SK-N-SH (cell line): ENCODE measurements around the gene ZNF148. TPM values are rescaled to one million over a fixed set of nuclear protein-coding genes. Genes with fewer than 3 reads are reported as not detected.

Experiments used
- CTCF ChIA-PET: fragments of 300-600, 350-600 bp; formaldehyde crosslinking; extraction: SDS; loops from one replicate; lab custom pipeline; 2021; lab: Yijun Ruan, JAX
- POLR2A ChIA-PET: fragments of 350-600 bp; sonication (Branson Sonifier 250); formaldehyde crosslinking; extraction: SDS; loops from one replicate; lab custom pipeline; 2020; ENCODE audit warnings: antibody characterized with exemption, inconsistent platforms; lab: Yijun Ruan, JAX
- DNase-seq: peaks from one replicate; pipeline ENCODE4 v3.0.0; 2012
- H2AFZ ChIP-seq: fragments of 200-600 bp; sonication (generic); 2 replicates; pipeline ENCODE4 v1.8.1; 2016; ENCODE audit warnings: antibody characterized with exemption, mild to moderate bottlenecking, low read depth
- H3F3A ChIP-seq: fragments of 200-600 bp; sonication (generic); replicated peaks from 2 replicates; pipeline ENCODE3; 2016; ENCODE audit warnings: antibody characterized with exemption, mild to moderate bottlenecking; ENCODE audit not compliant: insufficient read depth
- H3K27ac ChIP-seq, 2 experiments: fragments of 200-500 bp in 1 of 2; fragments of 200-600 bp in 1 of 2; sonication (Bioruptor generic) in 1 of 2; sonication (generic), shearing (Covaris generic) in 1 of 2; 2 replicates each; pipeline versions ENCODE4 v1.5.1 to v1.6.1; 2014 to 2016; ENCODE audit warnings: low read depth in 2 of 2, inconsistent platforms in 1 of 2, low read length in 1 of 2, mild to moderate bottlenecking in 1 of 2, mixed read lengths in 1 of 2
- H3K27me3 ChIP-seq: fragments of 200-600 bp; sonication (generic), shearing (Covaris generic); 2 replicates; pipeline ENCODE4 v1.6.1; 2016; ENCODE audit warnings: mixed run types; ENCODE audit not compliant: insufficient read depth
- H3K36me3 ChIP-seq, 2 experiments: fragments of 200-500 bp in 1 of 2; fragments of 200-600 bp in 1 of 2; sonication (Bioruptor generic) in 1 of 2; sonication (generic) in 1 of 2; replicated peaks in 1 of 2; 2 replicates each; pipeline versions ENCODE3 to v1.5.1; 2014 to 2016; ENCODE audit warnings: low read length in 1 of 2, mild to moderate bottlenecking in 1 of 2; ENCODE audit not compliant: insufficient read depth in 2 of 2, control insufficient read depth in 1 of 2
- H3K4me1 ChIP-seq, 2 experiments: fragments of 200-500 bp in 1 of 2; fragments of 200-600 bp in 1 of 2; sonication (Bioruptor generic) in 1 of 2; sonication (generic), shearing (Covaris generic) in 1 of 2; 2 replicates each; pipeline versions ENCODE4 v1.5.1 to v1.6.1; 2014 to 2016; ENCODE audit warnings: low read depth in 1 of 2, low read length in 1 of 2, mixed run types in 1 of 2; ENCODE audit not compliant: insufficient read depth in 2 of 2, control insufficient read depth in 1 of 2
- H3K4me2 ChIP-seq: fragments of 200-600 bp; sonication (generic), shearing (Covaris generic); 2 replicates; pipeline ENCODE4 v1.6.1; 2017; ENCODE audit warnings: mixed run types
- H3K4me3 ChIP-seq, 2 experiments: fragments of 200-500 bp in 1 of 2; fragments of 200-600 bp in 1 of 2; sonication (Bioruptor generic) in 1 of 2; sonication (generic), shearing (Covaris generic) in 1 of 2; 2 replicates each; pipeline versions ENCODE4 v1.5.1 to v1.8.1; 2014 to 2016; ENCODE audit warnings: low read depth in 2 of 2, inconsistent platforms in 1 of 2, low read length in 1 of 2, mild to moderate bottlenecking in 1 of 2, mixed read lengths in 1 of 2, moderate library complexity in 1 of 2
- H3K79me2 ChIP-seq: fragments of 200-600 bp; sonication (generic); 2 replicates; pipeline ENCODE4 v1.8.1; 2017; ENCODE audit warnings: mild to moderate bottlenecking; ENCODE audit not compliant: insufficient read depth
- H3K9ac ChIP-seq: fragments of 200-600 bp; sonication (generic); 2 replicates; pipeline ENCODE4 v1.6.1; 2017; ENCODE audit warnings: mixed run types
- H3K9me2 ChIP-seq: fragments of 200-600 bp; sonication (generic); 2 replicates; pipeline ENCODE4 v1.6.1; 2017; ENCODE audit warnings: mixed run types
- H3K9me3 ChIP-seq: fragments of 200-600 bp; sonication (generic); 2 replicates; pipeline ENCODE4 v1.6.1; 2017; ENCODE audit warnings: mixed run types, mild to moderate bottlenecking, moderate library complexity
- H4K20me1 ChIP-seq: fragments of 200-600 bp; sonication (generic); 2 replicates; pipeline ENCODE4 v1.6.1; 2017; ENCODE audit warnings: mild to moderate bottlenecking, mixed run types; ENCODE audit not compliant: insufficient read depth
- CHD2 ChIP-seq: fragments of 150-350 bp; IDR thresholded peaks from 2 replicates; pipeline ENCODE4 v1.6.1; 2018; ENCODE audit warnings: low read length; ENCODE audit not compliant: partially characterized antibody
- CTCF ChIP-seq: fragments of 200-600 bp; sonication (generic); IDR thresholded peaks from 2 replicates; pipeline ENCODE4 v1.6.1; 2017; ENCODE audit warnings: antibody characterized with exemption, mild to moderate bottlenecking, moderate library complexity
- EZH2phosphoT487 ChIP-seq: fragments of 200-600 bp; sonication (generic); IDR thresholded peaks from 2 replicates; pipeline ENCODE4 v1.6.1; 2017; ENCODE audit warnings: low read depth, mixed run types, mild to moderate bottlenecking, antibody characterized with exemption, moderate library complexity, borderline replicate concordance
- GABPA ChIP-seq: IDR thresholded peaks from 2 replicates; pipeline ENCODE4 v1.4.0; 2012; ENCODE audit warnings: low read depth, mild to moderate bottlenecking
- GATA2 ChIP-seq: sonication (generic); formaldehyde crosslinking; IDR thresholded peaks from 2 replicates; pipeline ENCODE4 v1.5.0; 2020; ENCODE audit warnings: mild to moderate bottlenecking, missing genetic modification reagents
- IRF3 ChIP-seq: fragments of 150-350 bp; IDR thresholded peaks from 2 replicates; pipeline ENCODE4 v1.6.1; 2016; ENCODE audit warnings: mild to moderate bottlenecking, low read depth, low read length
- MAX ChIP-seq: IDR thresholded peaks from 2 replicates; pipeline ENCODE4 v1.4.0; 2012; ENCODE audit warnings: low read depth
- NFIC ChIP-seq: IDR thresholded peaks from 2 replicates; pipeline ENCODE4 v1.4.0; 2012; ENCODE audit warnings: borderline replicate concordance
- NRF1 ChIP-seq: IDR thresholded peaks from 2 replicates; pipeline ENCODE4 v1.6.1; 2012; ENCODE audit warnings: low read depth, mild to moderate bottlenecking, low read length
- POLR2AphosphoS5 ChIP-seq: IDR thresholded peaks from 2 replicates; pipeline ENCODE4 v1.6.1; 2012; ENCODE audit warnings: low read depth, low read length
- RAD21 ChIP-seq: IDR thresholded peaks from 2 replicates; pipeline ENCODE4 v1.6.1; 2012; ENCODE audit warnings: mild to moderate bottlenecking, low read length
- RFX5 ChIP-seq: IDR thresholded peaks from 2 replicates; pipeline ENCODE4 v1.6.1; 2012; ENCODE audit warnings: mild to moderate bottlenecking, improper control_type of control experiment, low read length
- SIN3A ChIP-seq: IDR thresholded peaks from 2 replicates; pipeline ENCODE4 v1.6.1; 2012; ENCODE audit warnings: low read depth, mild to moderate bottlenecking, low read length, moderate library complexity, borderline replicate concordance
- SMC3 ChIP-seq: IDR thresholded peaks from 2 replicates; pipeline ENCODE4 v1.6.1; 2012; ENCODE audit warnings: low read depth, low read length, improper control_type of control experiment
- TCF12 ChIP-seq: IDR thresholded peaks from 2 replicates; pipeline ENCODE4 v1.4.0; 2012
- TEAD4 ChIP-seq: IDR thresholded peaks from 2 replicates; pipeline ENCODE4 v1.4.0; 2012; ENCODE audit warnings: mild to moderate bottlenecking, borderline replicate concordance; ENCODE audit not compliant: insufficient read depth
- ZBTB33 ChIP-seq: IDR thresholded peaks from 2 replicates; pipeline ENCODE4 v1.4.0; 2012; ENCODE audit warnings: low read depth, borderline replicate concordance
- WGBS: methylation state at CpG from one replicate; pipeline ENCODE4 v1.1.6; 2017; ENCODE audit warnings: low lambda C conversion rate; 5-methylcytosine and 5-hydroxymethylcytosine counted together
- polyA plus RNA-seq, 3 experiments: library from polyadenylated mRNA; depleted of rRNA; stranded (reverse); fragments of >200 nt; gene quantifications; 2 replicates each; pipeline ENCODE4 v1.2.3, GENCODE V29; 2012
- TF ChIP-seq, protein P1 (sequence below): IDR thresholded peaks from 2 replicates; pipeline ENCODE4; 2012
- TF ChIP-seq, protein P2 (sequence below): fragments of 150-350 bp; IDR thresholded peaks from 2 replicates; pipeline ENCODE4 v1.6.1; 2017; ENCODE audit warnings: antibody characterized with exemption, low read length, low read depth, borderline replicate concordance
- TF ChIP-seq, protein P3 (sequence below): IDR thresholded peaks from 2 replicates; pipeline ENCODE4 v1.6.1; 2012; ENCODE audit warnings: mild to moderate bottlenecking, low read depth, low read length, moderate library complexity

ZNF148 gene
- polyA plus RNA-seq, 1 of the 3 experiments (the other 2 are of a cell fraction), result 5.1 TPM

GRCh38 chr3:125340121-125340520 lies 35.0 kb downstream of the ZNF148 start:
- H3K9me3 ChIP-seq, result peaks cover 14% of the 10 kb centered on the region; the same call in 1 of the 2 replicates
- no peak for TF ChIP-seq CHD2
- TF ChIP-seq, protein P1, sequence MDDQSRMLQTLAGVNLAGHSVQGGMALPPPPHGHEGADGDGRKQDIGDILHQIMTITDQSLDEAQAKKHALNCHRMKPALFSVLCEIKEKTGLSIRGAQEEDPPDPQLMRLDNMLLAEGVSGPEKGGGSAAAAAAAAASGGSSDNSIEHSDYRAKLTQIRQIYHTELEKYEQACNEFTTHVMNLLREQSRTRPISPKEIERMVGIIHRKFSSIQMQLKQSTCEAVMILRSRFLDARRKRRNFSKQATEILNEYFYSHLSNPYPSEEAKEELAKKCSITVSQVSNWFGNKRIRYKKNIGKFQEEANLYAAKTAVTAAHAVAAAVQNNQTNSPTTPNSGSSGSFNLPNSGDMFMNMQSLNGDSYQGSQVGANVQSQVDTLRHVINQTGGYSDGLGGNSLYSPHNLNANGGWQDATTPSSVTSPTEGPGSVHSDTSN, result no peak
- TF ChIP-seq TCF12, result no peak
- no peak for TF ChIP-seq GATA2 (CRISPR knock-in tag)
- TF ChIP-seq IRF3, result no peak
- TF ChIP-seq SMC3, result no peak
- TF ChIP-seq POLR2AphosphoS5, result no peak
- TF ChIP-seq RFX5, result no peak
- TF ChIP-seq EZH2phosphoT487, result no peak
- TF ChIP-seq, protein P2, sequence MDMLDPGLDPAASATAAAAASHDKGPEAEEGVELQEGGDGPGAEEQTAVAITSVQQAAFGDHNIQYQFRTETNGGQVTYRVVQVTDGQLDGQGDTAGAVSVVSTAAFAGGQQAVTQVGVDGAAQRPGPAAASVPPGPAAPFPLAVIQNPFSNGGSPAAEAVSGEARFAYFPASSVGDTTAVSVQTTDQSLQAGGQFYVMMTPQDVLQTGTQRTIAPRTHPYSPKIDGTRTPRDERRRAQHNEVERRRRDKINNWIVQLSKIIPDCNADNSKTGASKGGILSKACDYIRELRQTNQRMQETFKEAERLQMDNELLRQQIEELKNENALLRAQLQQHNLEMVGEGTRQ, result no peak
- no peak for TF ChIP-seq GABPA
- TF ChIP-seq SIN3A, result no peak
- no peak for TF ChIP-seq TEAD4
- TF ChIP-seq RAD21, result no peak
- TF ChIP-seq MAX, result no peak
- no peak for TF ChIP-seq CTCF
- TF ChIP-seq, protein P3, sequence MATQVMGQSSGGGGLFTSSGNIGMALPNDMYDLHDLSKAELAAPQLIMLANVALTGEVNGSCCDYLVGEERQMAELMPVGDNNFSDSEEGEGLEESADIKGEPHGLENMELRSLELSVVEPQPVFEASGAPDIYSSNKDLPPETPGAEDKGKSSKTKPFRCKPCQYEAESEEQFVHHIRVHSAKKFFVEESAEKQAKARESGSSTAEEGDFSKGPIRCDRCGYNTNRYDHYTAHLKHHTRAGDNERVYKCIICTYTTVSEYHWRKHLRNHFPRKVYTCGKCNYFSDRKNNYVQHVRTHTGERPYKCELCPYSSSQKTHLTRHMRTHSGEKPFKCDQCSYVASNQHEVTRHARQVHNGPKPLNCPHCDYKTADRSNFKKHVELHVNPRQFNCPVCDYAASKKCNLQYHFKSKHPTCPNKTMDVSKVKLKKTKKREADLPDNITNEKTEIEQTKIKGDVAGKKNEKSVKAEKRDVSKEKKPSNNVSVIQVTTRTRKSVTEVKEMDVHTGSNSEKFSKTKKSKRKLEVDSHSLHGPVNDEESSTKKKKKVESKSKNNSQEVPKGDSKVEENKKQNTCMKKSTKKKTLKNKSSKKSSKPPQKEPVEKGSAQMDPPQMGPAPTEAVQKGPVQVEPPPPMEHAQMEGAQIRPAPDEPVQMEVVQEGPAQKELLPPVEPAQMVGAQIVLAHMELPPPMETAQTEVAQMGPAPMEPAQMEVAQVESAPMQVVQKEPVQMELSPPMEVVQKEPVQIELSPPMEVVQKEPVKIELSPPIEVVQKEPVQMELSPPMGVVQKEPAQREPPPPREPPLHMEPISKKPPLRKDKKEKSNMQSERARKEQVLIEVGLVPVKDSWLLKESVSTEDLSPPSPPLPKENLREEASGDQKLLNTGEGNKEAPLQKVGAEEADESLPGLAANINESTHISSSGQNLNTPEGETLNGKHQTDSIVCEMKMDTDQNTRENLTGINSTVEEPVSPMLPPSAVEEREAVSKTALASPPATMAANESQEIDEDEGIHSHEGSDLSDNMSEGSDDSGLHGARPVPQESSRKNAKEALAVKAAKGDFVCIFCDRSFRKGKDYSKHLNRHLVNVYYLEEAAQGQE, result no peak
- no peak for TF ChIP-seq ZBTB33
- no peak for TF ChIP-seq NFIC
- TF ChIP-seq NRF1, result no peak
- no peak overlapping the region for H3K4me3 ChIP-seq
- DNase-seq, result no peak
- no peak overlapping the region for H3K9ac ChIP-seq
- H4K20me1 ChIP-seq, result peaks cover 50% of the 10 kb centered on the region
- no peak overlapping the region for H3K27ac ChIP-seq
- no peak overlapping the region for H3K4me2 ChIP-seq
- H2AFZ ChIP-seq, result no peak overlapping the region
- no peaks in the 10 kb centered on the region for H3K9me2 ChIP-seq
- no peaks in the 10 kb centered on the region for H3K27me3 ChIP-seq
- ChIA-PET CTCF (no interaction called here), POLR2A (no interaction called here)
- 100% methylated on average over 2 of the region's 2 CpGs for WGBS
- H3K4me1 ChIP-seq, result peaks cover 4 to 12% of the 10 kb centered on the region in 2 experiments; a peak in 2 of 4 replicates
- peaks cover 100% of the 10 kb centered on the region for H3K79me2 ChIP-seq
- H3F3A ChIP-seq, result peaks cover 13% of the 10 kb centered on the region
- H3K36me3 ChIP-seq, result peaks cover 0 to 35% of the 10 kb centered on the region in 2 experiments
